ENCODE measurements around the gene CCNY.

CCNY gene

GRCh38 chr10:35459449-35459847 lies 123.1 kb downstream of the CCNY start:
- no peak overlapping the region for H3K4me2 ChIP-seq (ENCODE audit: low read length)
- H3K27me3 ChIP-seq (ENCODE audit: control insufficient read depth, low read length), result no peaks in the 10 kb centered on the region
- H3K36me3 ChIP-seq (ENCODE audit: control insufficient read depth, low read length), result no peaks in the 10 kb centered on the region
- peaks cover 4% of the 10 kb centered on the region; the same call in 1 of the 2 replicates for H4K20me1 ChIP-seq (ENCODE audit: control insufficient read depth, insufficient read depth, low read depth, low read length)
- no peak overlapping the region for H3K27ac ChIP-seq (ENCODE audit: low read depth, low read length)
- no peaks in the 10 kb centered on the region for H3K9me3 ChIP-seq (ENCODE audit: control insufficient read depth, insufficient read depth, low read length)
- H3K79me2 ChIP-seq (ENCODE audit: control insufficient read depth, low read length), result peaks cover 70% of the 10 kb centered on the region
- H3K4me3 ChIP-seq (ENCODE audit: low read length), result no peak overlapping the region
- H3F3A ChIP-seq (ENCODE audit: control insufficient read depth, insufficient read depth), result no peaks in the 10 kb centered on the region
- H3K9me2 ChIP-seq (replicated peaks; ENCODE audit: control insufficient read depth, low read length), result no peaks in the 10 kb centered on the region
- peaks cover 6% of the 10 kb centered on the region; the same call in 1 of the 2 replicates for H3K4me1 ChIP-seq (ENCODE audit: control insufficient read depth, low read length)
- no peak for TF ChIP-seq EZH2phosphoT487 (IDR thresholded peaks at IDR 0.05; ENCODE audit: borderline replicate concordance, low read length)
- TF ChIP-seq CTCF (IDR thresholded peaks at IDR 0.05; ENCODE audit: low read depth, low read length, poor library complexity, severe bottlenecking), result no peak

GRCh38 chr10:35460852-35461460 lies 124.6 kb downstream of the CCNY start:
- H3K9me3 ChIP-seq (ENCODE audit: control insufficient read depth, insufficient read depth, low read length), result no peaks in the 10 kb centered on the region
- no peak for TF ChIP-seq EZH2phosphoT487 (IDR thresholded peaks at IDR 0.05; ENCODE audit: borderline replicate concordance, low read length)
- no peak for TF ChIP-seq CTCF (IDR thresholded peaks at IDR 0.05; ENCODE audit: low read depth, low read length, poor library complexity, severe bottlenecking)
- H3K36me3 ChIP-seq (ENCODE audit: control insufficient read depth, low read length), result no peaks in the 10 kb centered on the region
- no peaks in the 10 kb centered on the region for H3K9me2 ChIP-seq (replicated peaks; ENCODE audit: control insufficient read depth, low read length)
- H3K27me3 ChIP-seq (ENCODE audit: control insufficient read depth, low read length), result no peaks in the 10 kb centered on the region
- H3K79me2 ChIP-seq (ENCODE audit: control insufficient read depth, low read length), result peaks cover 73% of the 10 kb centered on the region
- peaks cover 7% of the 10 kb centered on the region; the same call in 1 of the 2 replicates for H4K20me1 ChIP-seq (ENCODE audit: control insufficient read depth, insufficient read depth, low read depth, low read length)
- no peak overlapping the region for H3K4me2 ChIP-seq (ENCODE audit: low read length)
- H3F3A ChIP-seq (ENCODE audit: control insufficient read depth, insufficient read depth), result no peaks in the 10 kb centered on the region
- H3K4me3 ChIP-seq (ENCODE audit: low read length), result no peak overlapping the region
- peaks cover 6% of the 10 kb centered on the region; the same call in 1 of the 2 replicates for H3K4me1 ChIP-seq (ENCODE audit: control insufficient read depth, low read length)
- no peak overlapping the region for H3K27ac ChIP-seq (ENCODE audit: low read depth, low read length)

GRCh38 chr10:35462491-35462934 lies 126.2 kb downstream of the CCNY start:
- no peaks in the 10 kb centered on the region for H3K9me2 ChIP-seq (replicated peaks; ENCODE audit: control insufficient read depth, low read length)
- no peaks in the 10 kb centered on the region for H3K36me3 ChIP-seq (ENCODE audit: control insufficient read depth, low read length)
- peaks cover 6% of the 10 kb centered on the region; the same call in 1 of the 2 replicates for H3K4me1 ChIP-seq (ENCODE audit: control insufficient read depth, low read length)
- TF ChIP-seq CTCF (IDR thresholded peaks at IDR 0.05; ENCODE audit: low read depth, low read length, poor library complexity, severe bottlenecking) (no peak), EZH2phosphoT487 (IDR thresholded peaks at IDR 0.05; ENCODE audit: borderline replicate concordance, low read length) (no peak)
- no peak overlapping the region for H3K4me2 ChIP-seq (ENCODE audit: low read length)
- H3K9me3 ChIP-seq (ENCODE audit: control insufficient read depth, insufficient read depth, low read length), result no peaks in the 10 kb centered on the region
- no peak overlapping the region for H3K4me3 ChIP-seq (ENCODE audit: low read length)
- no peak overlapping the region for H3K27ac ChIP-seq (ENCODE audit: low read depth, low read length)
- H3K79me2 ChIP-seq (ENCODE audit: control insufficient read depth, low read length), result peaks cover 78% of the 10 kb centered on the region
- H3F3A ChIP-seq (ENCODE audit: control insufficient read depth, insufficient read depth), result no peaks in the 10 kb centered on the region
- H3K27me3 ChIP-seq (ENCODE audit: control insufficient read depth, low read length), result no peaks in the 10 kb centered on the region
- H4K20me1 ChIP-seq (ENCODE audit: control insufficient read depth, insufficient read depth, low read depth, low read length), result peaks cover 7% of the 10 kb centered on the region; the same call in 1 of the 2 replicates

Measured in DOHH2 (cell line).